ENCODE measurements around the gene NPAS2. TPM values are rescaled to one million over a fixed set of nuclear protein-coding genes. Genes with fewer than 3 reads are reported as not detected.
A peak's percentile ranks its signal among the peaks of the same experiment; 100 is the strongest.

NPAS2 gene
- total RNA-seq, 1 donor from 2014 or later = 8.2 TPM

- no peak for TF ChIP-seq CTCF (IDR thresholded peaks at IDR 0.05; ENCODE audit: insufficient read depth, low read length, severe bottlenecking)
- no peak for FAIRE-seq
Observed at GRCh38 chr2:100779908-100780202, 40.1 kb upstream of the NPAS2 start.

GRCh38 chr2:100780203-100781008 is 39.5 kb upstream of the NPAS2 start:
- Histone ChIP-seq H3K27me3 (ENCODE audit: control insufficient read depth, insufficient read depth, low read length) (no peaks in the 10 kb centered on the region), H3K36me3 (ENCODE audit: control insufficient read depth, insufficient read depth, low read length) (no peaks in the 10 kb centered on the region), H3K4me3 (ENCODE audit: low read depth, low read length) (no peak overlapping the region)
- peak; percentile 92 for DNase-seq (ENCODE audit: low read depth)
- FAIRE-seq = no peak
- no peak for TF ChIP-seq CTCF (IDR thresholded peaks at IDR 0.05; ENCODE audit: insufficient read depth, low read length, severe bottlenecking)

More at GRCh38 chr2:100779908-100780202, 40.1 kb upstream of the NPAS2 start:
- H3K36me3 ChIP-seq (ENCODE audit: control insufficient read depth, insufficient read depth, low read length) = no peaks in the 10 kb centered on the region
- H3K4me3 ChIP-seq (ENCODE audit: low read depth, low read length) = no peak overlapping the region
- no peaks in the 10 kb centered on the region for H3K27me3 ChIP-seq (ENCODE audit: control insufficient read depth, insufficient read depth, low read length)
- no peak for DNase-seq (ENCODE audit: low read depth)

- no peaks in the 10 kb centered on the region for H3K27me3 ChIP-seq (ENCODE audit: control insufficient read depth, insufficient read depth, low read length)
- no peak for TF ChIP-seq CTCF (IDR thresholded peaks at IDR 0.05; ENCODE audit: insufficient read depth, low read length, severe bottlenecking)
- DNase-seq (ENCODE audit: low read depth) = no peak
- no peak for FAIRE-seq
- H3K36me3 ChIP-seq (ENCODE audit: control insufficient read depth, insufficient read depth, low read length) = no peaks in the 10 kb centered on the region
- H3K4me3 ChIP-seq (ENCODE audit: low read depth, low read length) = no peak overlapping the region
Observed at GRCh38 chr2:100781009-100781325, 39.0 kb upstream of the NPAS2 start.

- Histone ChIP-seq H3K27me3 (ENCODE audit: control insufficient read depth, insufficient read depth, low read length) (no peaks in the 10 kb centered on the region), H3K4me3 (ENCODE audit: low read depth, low read length) (no peak overlapping the region), H3K36me3 (ENCODE audit: control insufficient read depth, insufficient read depth, low read length) (no peaks in the 10 kb centered on the region)
- no peak for FAIRE-seq
- TF ChIP-seq CTCF (IDR thresholded peaks at IDR 0.05; ENCODE audit: insufficient read depth, low read length, severe bottlenecking) = no peak
- no peak for DNase-seq (ENCODE audit: low read depth)
Observed at GRCh38 chr2:100781523-100782379, 38.2 kb upstream of the NPAS2 start.

- no peaks in the 10 kb centered on the region for H3K27me3 ChIP-seq (ENCODE audit: control insufficient read depth, insufficient read depth, low read length)
- H3K36me3 ChIP-seq (ENCODE audit: control insufficient read depth, insufficient read depth, low read length) = no peaks in the 10 kb centered on the region
- TF ChIP-seq CTCF (IDR thresholded peaks at IDR 0.05; ENCODE audit: insufficient read depth, low read length, severe bottlenecking) = no peak
- DNase-seq (ENCODE audit: low read depth) (no peak), FAIRE-seq (no peak)
- H3K4me3 ChIP-seq (ENCODE audit: low read depth, low read length) = no peak overlapping the region
Observed at GRCh38 chr2:100782380-100782878, 37.5 kb upstream of the NPAS2 start.
